ENCODE measurements around the gene BCAR1.
"Not testable (repeated sequence)": the region's sequence is repeated elsewhere in the genome, so short reads cannot be mapped to it uniquely, and the experiment has no call there.

BCAR1 gene

GRCh38 chr16:75279305-75279704 is 27.9 kb upstream of the BCAR1 start:
- Histone ChIP-seq H3K4me1 (ENCODE audit: low read depth, poor library complexity, severe bottlenecking) (no peaks in the 10 kb centered on the region), H3K27me3 (ENCODE audit: insufficient read depth, low read depth) (no peaks in the 10 kb centered on the region), H3K4me2 (no peak overlapping the region), H3K9ac (no peak overlapping the region), H3K4me3 (IDR thresholded peaks at IDR 0.05; ENCODE audit: insufficient read depth, low read depth, low read length) (no peak overlapping the region), H3K36me3 (ENCODE audit: insufficient read depth) (no peaks in the 10 kb centered on the region), H3K79me2 (ENCODE audit: insufficient read depth, low read depth) (no peaks in the 10 kb centered on the region), H2AFZ (ENCODE audit: low read depth) (no peak overlapping the region), H3K27ac (no peak overlapping the region), H4K20me1 (ENCODE audit: insufficient read depth) (no peaks in the 10 kb centered on the region)
- TF ChIP-seq, protein P1, sequence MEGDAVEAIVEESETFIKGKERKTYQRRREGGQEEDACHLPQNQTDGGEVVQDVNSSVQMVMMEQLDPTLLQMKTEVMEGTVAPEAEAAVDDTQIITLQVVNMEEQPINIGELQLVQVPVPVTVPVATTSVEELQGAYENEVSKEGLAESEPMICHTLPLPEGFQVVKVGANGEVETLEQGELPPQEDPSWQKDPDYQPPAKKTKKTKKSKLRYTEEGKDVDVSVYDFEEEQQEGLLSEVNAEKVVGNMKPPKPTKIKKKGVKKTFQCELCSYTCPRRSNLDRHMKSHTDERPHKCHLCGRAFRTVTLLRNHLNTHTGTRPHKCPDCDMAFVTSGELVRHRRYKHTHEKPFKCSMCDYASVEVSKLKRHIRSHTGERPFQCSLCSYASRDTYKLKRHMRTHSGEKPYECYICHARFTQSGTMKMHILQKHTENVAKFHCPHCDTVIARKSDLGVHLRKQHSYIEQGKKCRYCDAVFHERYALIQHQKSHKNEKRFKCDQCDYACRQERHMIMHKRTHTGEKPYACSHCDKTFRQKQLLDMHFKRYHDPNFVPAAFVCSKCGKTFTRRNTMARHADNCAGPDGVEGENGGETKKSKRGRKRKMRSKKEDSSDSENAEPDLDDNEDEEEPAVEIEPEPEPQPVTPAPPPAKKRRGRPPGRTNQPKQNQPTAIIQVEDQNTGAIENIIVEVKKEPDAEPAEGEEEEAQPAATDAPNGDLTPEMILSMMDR (conservative IDR thresholded peaks at IDR 0.05; ENCODE audit: low read depth, low read length) = no peak

DNA sequence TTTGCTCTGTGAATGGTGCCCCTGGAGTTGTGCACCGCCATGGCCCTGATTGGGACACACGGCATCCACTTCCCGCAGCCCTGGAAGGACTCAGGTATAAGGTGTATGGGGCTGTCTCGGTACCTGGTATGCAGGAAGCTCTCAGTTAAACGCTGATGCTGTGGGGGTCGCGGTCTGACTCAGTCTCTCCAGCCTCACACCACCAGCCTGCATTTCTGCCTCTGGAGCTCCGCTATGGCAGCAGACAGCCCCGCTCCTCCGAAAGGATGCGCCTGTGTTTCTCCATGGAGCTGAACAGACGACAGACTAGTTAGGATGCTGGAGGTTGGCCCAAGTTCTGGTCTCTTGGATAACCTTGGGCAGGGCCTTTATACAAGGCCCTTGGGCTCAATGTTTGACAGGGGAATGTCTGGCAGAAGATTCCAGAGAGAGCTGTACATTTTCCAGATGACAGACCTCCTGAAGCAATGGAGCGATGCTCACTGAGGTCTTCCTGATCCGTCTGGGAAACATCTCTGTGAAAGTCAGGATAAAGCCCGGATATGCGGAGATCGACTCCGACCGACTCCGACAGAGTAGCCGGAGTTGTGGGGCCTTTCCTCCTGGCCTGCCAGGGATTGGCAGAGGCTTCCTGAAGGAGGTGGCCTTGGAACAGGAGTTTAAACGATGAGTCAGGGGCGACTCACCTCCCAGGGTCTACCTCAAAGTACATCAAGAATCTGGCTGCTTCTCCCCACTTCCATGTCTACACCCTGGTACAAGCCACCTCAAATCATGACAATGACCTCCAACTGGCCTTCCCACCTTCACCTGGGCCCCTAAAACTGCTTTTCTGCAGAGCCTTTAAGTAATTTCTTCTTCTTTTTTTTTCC is 21.9 kb upstream of the BCAR1 start:
- TF ChIP-seq, protein P1 (conservative IDR thresholded peaks at IDR 0.05; ENCODE audit: low read depth, low read length) = no peak
- Histone ChIP-seq H3K27ac (no peak overlapping the region), H3K36me3 (ENCODE audit: insufficient read depth) (no peaks in the 10 kb centered on the region), H3K79me2 (ENCODE audit: insufficient read depth, low read depth) (no peaks in the 10 kb centered on the region), H4K20me1 (ENCODE audit: insufficient read depth) (no peaks in the 10 kb centered on the region), H3K4me3 (IDR thresholded peaks at IDR 0.05; ENCODE audit: insufficient read depth, low read depth, low read length) (no peak overlapping the region), H2AFZ (ENCODE audit: low read depth) (no peak overlapping the region), H3K4me1 (ENCODE audit: low read depth, poor library complexity, severe bottlenecking) (no peaks in the 10 kb centered on the region), H3K27me3 (ENCODE audit: insufficient read depth, low read depth) (no peaks in the 10 kb centered on the region), H3K9ac (no peak overlapping the region), H3K4me2 (no peak overlapping the region)

- not testable (repeated sequence) for H3K4me1 ChIP-seq (ENCODE audit: low read depth, poor library complexity, severe bottlenecking); H3K4me2 ChIP-seq; H3K27ac ChIP-seq; H3K9ac ChIP-seq; H3K4me3 ChIP-seq (IDR thresholded peaks at IDR 0.05; ENCODE audit: insufficient read depth, low read depth, low read length); H2AFZ ChIP-seq (ENCODE audit: low read depth); H3K36me3 ChIP-seq (ENCODE audit: insufficient read depth); H3K79me2 ChIP-seq (ENCODE audit: insufficient read depth, low read depth); H3K27me3 ChIP-seq (ENCODE audit: insufficient read depth, low read depth); H4K20me1 ChIP-seq (ENCODE audit: insufficient read depth)
These were observed 21.2 kb upstream of the BCAR1 start for GRCh38 chr16:75272629-75273028.

GRCh38 chr16:75272097-75272551 is 20.7 kb upstream of the BCAR1 start:
- Histone ChIP-seq H3K4me2 (no peak overlapping the region), H3K4me3 (IDR thresholded peaks at IDR 0.05; ENCODE audit: insufficient read depth, low read depth, low read length) (no peak overlapping the region), H3K27me3 (ENCODE audit: insufficient read depth, low read depth) (no peaks in the 10 kb centered on the region), H3K9ac (no peak overlapping the region), H3K27ac (no peak overlapping the region), H2AFZ (ENCODE audit: low read depth) (no peak overlapping the region), H3K79me2 (ENCODE audit: insufficient read depth, low read depth) (no peaks in the 10 kb centered on the region), H4K20me1 (ENCODE audit: insufficient read depth) (no peaks in the 10 kb centered on the region), H3K4me1 (ENCODE audit: low read depth, poor library complexity, severe bottlenecking) (no peaks in the 10 kb centered on the region), H3K36me3 (ENCODE audit: insufficient read depth) (no peaks in the 10 kb centered on the region)
- TF ChIP-seq, protein P1 (conservative IDR thresholded peaks at IDR 0.05; ENCODE audit: low read depth, low read length) = no peak

GRCh38 chr16:75271441-75272096 is 20.1 kb upstream of the BCAR1 start:
- H2AFZ ChIP-seq (ENCODE audit: low read depth) = no peak overlapping the region
- H3K79me2 ChIP-seq (ENCODE audit: insufficient read depth, low read depth) = no peaks in the 10 kb centered on the region
- no peak overlapping the region for H3K9ac ChIP-seq

DNA sequence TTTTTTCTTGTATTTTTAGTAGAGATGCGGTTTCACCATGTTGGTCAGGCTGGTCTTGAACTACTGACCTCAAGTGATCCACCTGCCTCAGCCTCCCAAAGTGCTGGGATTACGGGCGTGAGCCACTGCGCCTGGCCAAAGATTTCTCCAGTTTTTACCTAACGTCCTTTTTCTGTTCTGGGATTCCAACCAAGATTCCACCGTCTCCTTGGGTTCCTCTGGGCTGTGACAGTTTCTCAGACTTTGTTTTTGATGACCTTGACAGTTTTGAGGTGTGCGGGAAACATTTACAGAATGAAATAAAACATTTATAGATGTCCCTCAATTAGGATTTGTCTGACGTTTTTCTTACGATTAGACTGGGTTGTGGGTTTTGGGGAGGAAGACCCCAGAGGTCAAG is 17.9 kb upstream of the BCAR1 start:
- not testable (repeated sequence) for H2AFZ ChIP-seq (ENCODE audit: low read depth); H3K4me2 ChIP-seq; H4K20me1 ChIP-seq (ENCODE audit: insufficient read depth); H3K9ac ChIP-seq; H3K79me2 ChIP-seq (ENCODE audit: insufficient read depth, low read depth); H3K4me1 ChIP-seq (ENCODE audit: low read depth, poor library complexity, severe bottlenecking); H3K27me3 ChIP-seq (ENCODE audit: insufficient read depth, low read depth); H3K4me3 ChIP-seq (IDR thresholded peaks at IDR 0.05; ENCODE audit: insufficient read depth, low read depth, low read length); H3K27ac ChIP-seq; H3K36me3 ChIP-seq (ENCODE audit: insufficient read depth)

More at GRCh38 chr16:75271441-75272096, 20.1 kb upstream of the BCAR1 start:
- no peak overlapping the region for H3K4me3 ChIP-seq (IDR thresholded peaks at IDR 0.05; ENCODE audit: insufficient read depth, low read depth, low read length)
- no peaks in the 10 kb centered on the region for H3K36me3 ChIP-seq (ENCODE audit: insufficient read depth)
- H3K27ac ChIP-seq = no peak overlapping the region
- TF ChIP-seq, protein P1 (conservative IDR thresholded peaks at IDR 0.05; ENCODE audit: low read depth, low read length) = no peak
- H3K27me3 ChIP-seq (ENCODE audit: insufficient read depth, low read depth) = no peaks in the 10 kb centered on the region
- no peak overlapping the region for H3K4me2 ChIP-seq
- no peaks in the 10 kb centered on the region for H3K4me1 ChIP-seq (ENCODE audit: low read depth, poor library complexity, severe bottlenecking)
- H4K20me1 ChIP-seq (ENCODE audit: insufficient read depth) = no peaks in the 10 kb centered on the region

Measured in KMS-11 (cell line).